MCF 10A (cell line): ENCODE results near the gene TRIM63. TPM values are rescaled to one million over a fixed set of nuclear protein-coding genes. Genes with fewer than 3 reads are reported as not detected.

ENCODE experiments used
- BruUV-seq: library from RNA; stranded (reverse); fragments of 400-500 nt; replicated peaks from 2 replicates; lab custom pipeline; 2021; lab: Mats Ljungman, UMichigan
- CTCF ChIA-PET: fragments of 300-600 bp; sonication (Branson Sonifier 250); formaldehyde crosslinking; extraction: SDS; loops from one replicate; lab custom pipeline; 2021; ENCODE audit warnings: antibody characterized with exemption, inconsistent platforms; lab: Yijun Ruan, JAX
- POLR2A ChIA-PET: fragments of 300-600, 350-650 bp; sonication (Branson Sonifier 250); formaldehyde crosslinking; extraction: SDS; loops from one replicate; lab custom pipeline; 2020; ENCODE audit warnings: antibody characterized with exemption, inconsistent platforms; lab: Yijun Ruan, JAX
- DNase-seq: peaks from one replicate; pipeline ENCODE4 v3.0.0-alpha.2; 2018; ENCODE audit not compliant: unreplicated experiment
- H3K27ac Mint-ChIP-seq: one replicate; pipeline ENCODE4 v1.8.0; 2022; ENCODE audit warnings: mild to moderate bottlenecking, low read depth, mixed read lengths; ENCODE audit not compliant: unreplicated experiment
- H3K27me3 Mint-ChIP-seq: one replicate; pipeline ENCODE4 v1.8.0; 2022; ENCODE audit warnings: mixed read lengths; ENCODE audit not compliant: insufficient read depth, unreplicated experiment
- H3K36me3 Mint-ChIP-seq: one replicate; pipeline ENCODE4 v1.8.0; 2022; ENCODE audit warnings: mild to moderate bottlenecking, moderate library complexity, mixed read lengths; ENCODE audit not compliant: insufficient read depth, unreplicated experiment
- H3K4me1 Mint-ChIP-seq: one replicate; pipeline ENCODE4 v1.8.0; 2022; ENCODE audit warnings: mixed read lengths; ENCODE audit not compliant: insufficient read depth, unreplicated experiment
- H3K4me3 Mint-ChIP-seq: one replicate; pipeline ENCODE4 v1.8.0; 2022; ENCODE audit warnings: mild to moderate bottlenecking, moderate library complexity, mixed read lengths; ENCODE audit not compliant: unreplicated experiment
- H3K9me3 Mint-ChIP-seq: one replicate; pipeline ENCODE4 v1.8.0; 2022; ENCODE audit warnings: mixed read lengths; ENCODE audit not compliant: unreplicated experiment
- CTCF ChIP-seq: fragments of 200-600 bp; IDR thresholded peaks from one replicate; pipeline ENCODE4 v1.8.0; 2022; ENCODE audit warnings: antibody characterized with exemption, mild to moderate bottlenecking; ENCODE audit not compliant: unreplicated experiment
- intact Hi-C: fragments of 100-400 bp; cut with micrococcal nuclease; formaldehyde crosslinking; loops from 2 replicates; pipeline ENCODE4 v1.14.1; 2022
- total RNA-seq: library from RNA; stranded (reverse); gene quantifications from 2 replicates; pipeline ENCODE4 v1.2.3, GENCODE V29; 2022

Gene TRIM63
- total RNA-seq, 1 experiment from 2014 or later: not detected

GRCh38 chr1:26098602-26099001, 31.2 kb upstream of the TRIM63 start:
- H3K36me3 Mint-ChIP-seq: no peaks in the 10 kb centered on the region
- no TSS peak for BruUV-seq
- no peak for DNase-seq
- no peak for TF ChIP-seq CTCF
- CTCF ChIA-PET: interaction anchor here (0.6 to 6.5 kb wide), 2 partner anchors 45 to 1327 kb away, joined by 6 to 75 read pairs; no protein-coding TSS in a partner anchor
- no peak overlapping the region for H3K4me3 Mint-ChIP-seq
- no peaks in the 10 kb centered on the region for H3K9me3 Mint-ChIP-seq
- POLR2A ChIA-PET: no interaction called here
- no peak overlapping the region for H3K27ac Mint-ChIP-seq
- H3K27me3 Mint-ChIP-seq: no peaks in the 10 kb centered on the region
- intact Hi-C loops: no loop called here
- H3K4me1 Mint-ChIP-seq: peaks cover 6% of the 10 kb centered on the region

GRCh38 chr1:26097696-26098095, 30.3 kb upstream of the TRIM63 start:
- H3K27ac Mint-ChIP-seq: no peak overlapping the region
- H3K4me3 Mint-ChIP-seq: no peak overlapping the region
- ChIA-PET POLR2A (no interaction called here), CTCF (interaction anchor here (0.6 to 6.5 kb wide), 2 partner anchors 8 to 45 kb away, joined by 5 to 75 read pairs; no protein-coding TSS in a partner anchor)
- no TSS peak for BruUV-seq
- H3K9me3 Mint-ChIP-seq: no peaks in the 10 kb centered on the region
- peaks cover 6% of the 10 kb centered on the region for H3K4me1 Mint-ChIP-seq
- TF ChIP-seq CTCF: no peak
- peaks cover 5% of the 10 kb centered on the region for H3K27me3 Mint-ChIP-seq
- no peak for DNase-seq
- H3K36me3 Mint-ChIP-seq: no peaks in the 10 kb centered on the region
- intact Hi-C loops: no loop called here

- no peak for TF ChIP-seq CTCF
- ChIA-PET CTCF (no interaction called here), POLR2A (interaction anchor here (0.8 kb wide), 1 partner anchor 30 kb away, joined by 3 read pairs; no protein-coding TSS in a partner anchor)
- no peak overlapping the region for H3K27ac Mint-ChIP-seq
- no TSS peak for BruUV-seq
- H3K4me1 Mint-ChIP-seq: peaks cover 6% of the 10 kb centered on the region
- no peak overlapping the region for H3K4me3 Mint-ChIP-seq
- no peaks in the 10 kb centered on the region for H3K36me3 Mint-ChIP-seq
- peaks cover 17% of the 10 kb centered on the region for H3K27me3 Mint-ChIP-seq
- no peak for DNase-seq
- intact Hi-C loops: no loop called here
- no peaks in the 10 kb centered on the region for H3K9me3 Mint-ChIP-seq
Measured at GRCh38 chr1:26096471-26096870, 29.0 kb upstream of the TRIM63 start.

GRCh38 chr1:26094677-26095383, 27.4 kb upstream of the TRIM63 start:
- BruUV-seq: no TSS peak
- Mint-ChIP-seq H3K4me1 (peaks cover 6% of the 10 kb centered on the region), H3K9me3 (no peaks in the 10 kb centered on the region), H3K27me3 (peaks cover 29% of the 10 kb centered on the region), H3K36me3 (no peaks in the 10 kb centered on the region), H3K27ac (no peak overlapping the region), H3K4me3 (no peak overlapping the region)
- POLR2A ChIA-PET: no interaction called here
- DNase-seq: no peak
- no peak for TF ChIP-seq CTCF
- intact Hi-C loops: no loop called here
- CTCF ChIA-PET: no interaction called here
